ENCODE data around the gene CD300LD. TPM values are rescaled to one million over a fixed set of nuclear protein-coding genes. Genes with fewer than 3 reads are reported as not detected.

CD300LD gene
- total and polyA plus RNA-seq, 2 of the 8 experiments (the other 6 are each of a cell fraction or from before 2014, with no cell fraction given), result not detected

DNA sequence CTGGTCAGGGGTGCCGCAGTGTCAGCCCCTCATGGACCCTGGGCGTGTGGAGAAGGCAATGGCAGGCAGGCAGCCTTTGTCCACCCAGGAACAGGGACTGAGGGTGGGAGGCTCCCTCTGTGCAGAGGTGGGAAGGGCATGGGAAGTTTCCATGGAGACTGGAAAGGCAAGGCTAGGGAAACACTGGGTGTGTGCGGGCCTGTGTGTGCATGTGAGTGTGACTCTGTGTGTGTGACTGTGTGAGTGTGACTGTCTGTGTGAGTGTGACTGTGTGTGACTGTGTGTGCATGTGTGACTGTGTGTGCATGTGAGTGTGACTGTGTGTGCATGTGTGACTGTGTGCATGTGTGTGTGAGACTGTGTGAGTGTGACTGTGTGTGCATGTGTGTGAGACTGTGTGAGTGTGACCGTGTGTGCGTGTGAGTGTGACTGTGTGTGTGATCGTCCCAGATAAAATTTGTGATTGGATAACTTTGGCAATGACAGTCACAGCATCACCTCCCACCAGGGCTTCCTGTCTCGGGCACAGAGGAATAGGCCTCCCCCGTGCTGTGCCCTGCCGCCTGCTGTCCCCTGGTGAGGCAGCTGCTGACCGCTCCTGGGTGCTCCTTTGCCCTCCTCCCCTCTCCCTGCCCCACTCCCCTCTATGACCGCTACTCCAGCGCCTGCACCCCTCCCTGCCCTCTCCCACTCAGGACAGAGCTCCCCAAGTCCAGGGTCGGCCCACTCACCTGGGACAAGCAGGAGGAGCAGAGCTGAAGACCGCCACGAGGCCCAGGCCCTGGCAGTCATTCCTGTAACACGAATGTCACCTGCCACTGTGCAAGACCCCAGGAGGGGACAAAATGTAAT is 46.9 kb downstream of the CD300LD start (continued):
- TF ChIP-seq, protein P1, sequence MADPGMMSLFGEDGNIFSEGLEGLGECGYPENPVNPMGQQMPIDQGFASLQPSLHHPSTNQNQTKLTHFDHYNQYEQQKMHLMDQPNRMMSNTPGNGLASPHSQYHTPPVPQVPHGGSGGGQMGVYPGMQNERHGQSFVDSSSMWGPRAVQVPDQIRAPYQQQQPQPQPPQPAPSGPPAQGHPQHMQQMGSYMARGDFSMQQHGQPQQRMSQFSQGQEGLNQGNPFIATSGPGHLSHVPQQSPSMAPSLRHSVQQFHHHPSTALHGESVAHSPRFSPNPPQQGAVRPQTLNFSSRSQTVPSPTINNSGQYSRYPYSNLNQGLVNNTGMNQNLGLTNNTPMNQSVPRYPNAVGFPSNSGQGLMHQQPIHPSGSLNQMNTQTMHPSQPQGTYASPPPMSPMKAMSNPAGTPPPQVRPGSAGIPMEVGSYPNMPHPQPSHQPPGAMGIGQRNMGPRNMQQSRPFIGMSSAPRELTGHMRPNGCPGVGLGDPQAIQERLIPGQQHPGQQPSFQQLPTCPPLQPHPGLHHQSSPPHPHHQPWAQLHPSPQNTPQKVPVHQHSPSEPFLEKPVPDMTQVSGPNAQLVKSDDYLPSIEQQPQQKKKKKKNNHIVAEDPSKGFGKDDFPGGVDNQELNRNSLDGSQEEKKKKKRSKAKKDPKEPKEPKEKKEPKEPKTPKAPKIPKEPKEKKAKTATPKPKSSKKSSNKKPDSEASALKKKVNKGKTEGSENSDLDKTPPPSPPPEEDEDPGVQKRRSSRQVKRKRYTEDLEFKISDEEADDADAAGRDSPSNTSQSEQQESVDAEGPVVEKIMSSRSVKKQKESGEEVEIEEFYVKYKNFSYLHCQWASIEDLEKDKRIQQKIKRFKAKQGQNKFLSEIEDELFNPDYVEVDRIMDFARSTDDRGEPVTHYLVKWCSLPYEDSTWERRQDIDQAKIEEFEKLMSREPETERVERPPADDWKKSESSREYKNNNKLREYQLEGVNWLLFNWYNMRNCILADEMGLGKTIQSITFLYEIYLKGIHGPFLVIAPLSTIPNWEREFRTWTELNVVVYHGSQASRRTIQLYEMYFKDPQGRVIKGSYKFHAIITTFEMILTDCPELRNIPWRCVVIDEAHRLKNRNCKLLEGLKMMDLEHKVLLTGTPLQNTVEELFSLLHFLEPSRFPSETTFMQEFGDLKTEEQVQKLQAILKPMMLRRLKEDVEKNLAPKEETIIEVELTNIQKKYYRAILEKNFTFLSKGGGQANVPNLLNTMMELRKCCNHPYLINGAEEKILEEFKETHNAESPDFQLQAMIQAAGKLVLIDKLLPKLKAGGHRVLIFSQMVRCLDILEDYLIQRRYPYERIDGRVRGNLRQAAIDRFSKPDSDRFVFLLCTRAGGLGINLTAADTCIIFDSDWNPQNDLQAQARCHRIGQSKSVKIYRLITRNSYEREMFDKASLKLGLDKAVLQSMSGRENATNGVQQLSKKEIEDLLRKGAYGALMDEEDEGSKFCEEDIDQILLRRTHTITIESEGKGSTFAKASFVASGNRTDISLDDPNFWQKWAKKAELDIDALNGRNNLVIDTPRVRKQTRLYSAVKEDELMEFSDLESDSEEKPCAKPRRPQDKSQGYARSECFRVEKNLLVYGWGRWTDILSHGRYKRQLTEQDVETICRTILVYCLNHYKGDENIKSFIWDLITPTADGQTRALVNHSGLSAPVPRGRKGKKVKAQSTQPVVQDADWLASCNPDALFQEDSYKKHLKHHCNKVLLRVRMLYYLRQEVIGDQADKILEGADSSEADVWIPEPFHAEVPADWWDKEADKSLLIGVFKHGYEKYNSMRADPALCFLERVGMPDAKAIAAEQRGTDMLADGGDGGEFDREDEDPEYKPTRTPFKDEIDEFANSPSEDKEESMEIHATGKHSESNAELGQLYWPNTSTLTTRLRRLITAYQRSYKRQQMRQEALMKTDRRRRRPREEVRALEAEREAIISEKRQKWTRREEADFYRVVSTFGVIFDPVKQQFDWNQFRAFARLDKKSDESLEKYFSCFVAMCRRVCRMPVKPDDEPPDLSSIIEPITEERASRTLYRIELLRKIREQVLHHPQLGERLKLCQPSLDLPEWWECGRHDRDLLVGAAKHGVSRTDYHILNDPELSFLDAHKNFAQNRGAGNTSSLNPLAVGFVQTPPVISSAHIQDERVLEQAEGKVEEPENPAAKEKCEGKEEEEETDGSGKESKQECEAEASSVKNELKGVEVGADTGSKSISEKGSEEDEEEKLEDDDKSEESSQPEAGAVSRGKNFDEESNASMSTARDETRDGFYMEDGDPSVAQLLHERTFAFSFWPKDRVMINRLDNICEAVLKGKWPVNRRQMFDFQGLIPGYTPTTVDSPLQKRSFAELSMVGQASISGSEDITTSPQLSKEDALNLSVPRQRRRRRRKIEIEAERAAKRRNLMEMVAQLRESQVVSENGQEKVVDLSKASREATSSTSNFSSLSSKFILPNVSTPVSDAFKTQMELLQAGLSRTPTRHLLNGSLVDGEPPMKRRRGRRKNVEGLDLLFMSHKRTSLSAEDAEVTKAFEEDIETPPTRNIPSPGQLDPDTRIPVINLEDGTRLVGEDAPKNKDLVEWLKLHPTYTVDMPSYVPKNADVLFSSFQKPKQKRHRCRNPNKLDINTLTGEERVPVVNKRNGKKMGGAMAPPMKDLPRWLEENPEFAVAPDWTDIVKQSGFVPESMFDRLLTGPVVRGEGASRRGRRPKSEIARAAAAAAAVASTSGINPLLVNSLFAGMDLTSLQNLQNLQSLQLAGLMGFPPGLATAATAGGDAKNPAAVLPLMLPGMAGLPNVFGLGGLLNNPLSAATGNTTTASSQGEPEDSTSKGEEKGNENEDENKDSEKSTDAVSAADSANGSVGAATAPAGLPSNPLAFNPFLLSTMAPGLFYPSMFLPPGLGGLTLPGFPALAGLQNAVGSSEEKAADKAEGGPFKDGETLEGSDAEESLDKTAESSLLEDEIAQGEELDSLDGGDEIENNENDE (IDR thresholded peaks at IDR 0.05; ENCODE audit: insufficient replicate concordance, low read length), result no peak
- TF ChIP-seq CHD1 (IDR thresholded peaks at IDR 0.05; ENCODE audit: low read depth, low read length) (no peak), KDM5A (IDR thresholded peaks at IDR 0.05; ENCODE audit: low read length) (no peak), CBX5 (IDR thresholded peaks at IDR 0.05; ENCODE audit: low read depth, low read length) (no peak), TEAD4 (IDR thresholded peaks at IDR 0.05; ENCODE audit: low read depth, low read length) (no peak), SP2 (IDR thresholded peaks at IDR 0.05; ENCODE audit: low read length) (no peak)

Data from H1 (cell line).